ENCODE results near the gene BACH2. TPM values are rescaled to one million over a fixed set of nuclear protein-coding genes. Genes with fewer than 3 reads are reported as not detected.

The BACH2 gene
- total and polyA plus RNA-seq, 2 of the 4 experiments (the other 2 are of a cell fraction) = 1.3 to 1.4 TPM

- H3K4me1 ChIP-seq (ENCODE audit: control insufficient read depth, insufficient read depth, low read length) = no peaks in the 10 kb centered on the region
- 83% methylated on average over 1 of the region's 9 CpGs; no CpG with 5 or more reads in 1 of the 2 experiments for WGBS, 2 experiments (ENCODE audit: extremely low coverage in 2 of 2, insufficient read length in 1 of 2)
- no peak overlapping the region for H2AK5ac ChIP-seq (ENCODE audit: low read depth, low read length)
- H3K36me3 ChIP-seq (ENCODE audit: control insufficient read depth, insufficient read depth, low read length) = no peaks in the 10 kb centered on the region
- in situ Hi-C loops (cut with MboI; ENCODE audit: low sequenced_read_pairs) = no loop called here
- H4K8ac ChIP-seq (ENCODE audit: low read depth in 2 of 2, low read length in 2 of 2) = no peak overlapping the region
- ATAC-seq (ENCODE audit: low read depth) (no peak), DNase-seq (no peak)
- H3K4ac ChIP-seq (ENCODE audit: low read depth, low read length) = no peak overlapping the region
- H2AK9ac ChIP-seq (replicated peaks; ENCODE audit: low read depth, low read length, poor library complexity) = no peak overlapping the region
- H3K27me3 ChIP-seq (ENCODE audit: control insufficient read depth, insufficient read depth, low read length) = no peaks in the 10 kb centered on the region; the same call in 1 of the 2 replicates
- H3K18ac ChIP-seq (ENCODE audit: low read depth, low read length) = no peak overlapping the region
- no peak overlapping the region for H2BK120ac ChIP-seq (ENCODE audit: low read depth, low read length)
- H4K91ac ChIP-seq (ENCODE audit: insufficient read depth, low read depth, low read length) = no peak overlapping the region
- no peak overlapping the region for H2AFZ ChIP-seq (replicated peaks; ENCODE audit: low read length, poor library complexity)
- no peak overlapping the region for H3K27ac ChIP-seq (ENCODE audit: insufficient read depth, low read length)
- no peak overlapping the region for H3K56ac ChIP-seq (ENCODE audit: extremely low read depth, insufficient read depth, low read length)
- POLR2A ChIA-PET (ENCODE audit: unreplicated experiment) = no interaction called here
- H2BK20ac ChIP-seq (ENCODE audit: low read depth, low read length) = no peak overlapping the region
- no peak overlapping the region for H3K4me2 ChIP-seq (ENCODE audit: low read depth, low read length)
- no peak overlapping the region for H4K5ac ChIP-seq (ENCODE audit: low read depth, low read length)
- no peak overlapping the region for H2BK5ac ChIP-seq (ENCODE audit: low read depth, low read length, poor library complexity, severe bottlenecking)
- H3K23ac ChIP-seq (ENCODE audit: low read depth, low read length) = no peak overlapping the region
- no peaks in the 10 kb centered on the region for H4K20me1 ChIP-seq (ENCODE audit: insufficient read depth, low read length)
- dilution Hi-C loops (cut with HindIII; ENCODE audit: low sequenced_read_pairs, unreplicated experiment) = no loop called here
- TF ChIP-seq SMC3 (IDR thresholded peaks at IDR 0.05; ENCODE audit: low read depth, low read length) (no peak), MXI1 (IDR thresholded peaks at IDR 0.05; ENCODE audit: borderline replicate concordance, low read depth, low read length) (no peak), MAFK (IDR thresholded peaks at IDR 0.05; ENCODE audit: low read depth, low read length) (no peak), RCOR1 (IDR thresholded peaks at IDR 0.05; ENCODE audit: insufficient replicate concordance, low read length) (no peak), BHLHE40 (IDR thresholded peaks at IDR 0.05; ENCODE audit: low read depth, low read length) (no peak), RAD21 (IDR thresholded peaks at IDR 0.05; ENCODE audit: low read length) (no peak), NFE2L2 (IDR thresholded peaks at IDR 0.05; ENCODE audit: low read depth, low read length) (no peak), CHD1 (IDR thresholded peaks at IDR 0.05; ENCODE audit: low read depth, low read length) (no peak), POLR2A (IDR thresholded peaks at IDR 0.05; ENCODE audit: low read depth, low read length) (no peak), CTCF (conservative IDR thresholded peaks at IDR 0.05; ENCODE audit: low read depth, low read length) (no peak), MAZ (IDR thresholded peaks at IDR 0.05; ENCODE audit: borderline replicate concordance, low read depth, low read length) (no peak), FOS (IDR thresholded peaks at IDR 0.05; ENCODE audit: low read depth, low read length) (no peak), CEBPB (IDR thresholded peaks at IDR 0.05; ENCODE audit: low read depth, low read length) (no peak), RFX5 (IDR thresholded peaks at IDR 0.05; ENCODE audit: low read depth, low read length) (no peak)
- TF ChIP-seq, protein P1, sequence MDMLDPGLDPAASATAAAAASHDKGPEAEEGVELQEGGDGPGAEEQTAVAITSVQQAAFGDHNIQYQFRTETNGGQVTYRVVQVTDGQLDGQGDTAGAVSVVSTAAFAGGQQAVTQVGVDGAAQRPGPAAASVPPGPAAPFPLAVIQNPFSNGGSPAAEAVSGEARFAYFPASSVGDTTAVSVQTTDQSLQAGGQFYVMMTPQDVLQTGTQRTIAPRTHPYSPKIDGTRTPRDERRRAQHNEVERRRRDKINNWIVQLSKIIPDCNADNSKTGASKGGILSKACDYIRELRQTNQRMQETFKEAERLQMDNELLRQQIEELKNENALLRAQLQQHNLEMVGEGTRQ (IDR thresholded peaks at IDR 0.05; ENCODE audit: low read depth, low read length) = no peak
- TF ChIP-seq, protein P2, sequence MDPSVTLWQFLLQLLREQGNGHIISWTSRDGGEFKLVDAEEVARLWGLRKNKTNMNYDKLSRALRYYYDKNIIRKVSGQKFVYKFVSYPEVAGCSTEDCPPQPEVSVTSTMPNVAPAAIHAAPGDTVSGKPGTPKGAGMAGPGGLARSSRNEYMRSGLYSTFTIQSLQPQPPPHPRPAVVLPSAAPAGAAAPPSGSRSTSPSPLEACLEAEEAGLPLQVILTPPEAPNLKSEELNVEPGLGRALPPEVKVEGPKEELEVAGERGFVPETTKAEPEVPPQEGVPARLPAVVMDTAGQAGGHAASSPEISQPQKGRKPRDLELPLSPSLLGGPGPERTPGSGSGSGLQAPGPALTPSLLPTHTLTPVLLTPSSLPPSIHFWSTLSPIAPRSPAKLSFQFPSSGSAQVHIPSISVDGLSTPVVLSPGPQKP (IDR thresholded peaks at IDR 0.05; ENCODE audit: borderline replicate concordance, low read depth, low read length) = no peak
- no peaks in the 10 kb centered on the region for H3K9me1 ChIP-seq (ENCODE audit: insufficient read depth, low read length)
- intact Hi-C loops (cut with micrococcal nuclease) = no loop called here
- no peak overlapping the region for H3K4me3 ChIP-seq (ENCODE audit: insufficient read depth, low read depth, low read length)
- peaks cover 2% of the 10 kb centered on the region; the same call in 1 of the 2 replicates for H3K9me3 ChIP-seq (ENCODE audit: control insufficient read depth, insufficient read depth, low read length)
- no peak overlapping the region for H3K14ac ChIP-seq (replicated peaks; ENCODE audit: low read depth, low read length)
- no peak overlapping the region for H2BK15ac ChIP-seq (ENCODE audit: low read depth, low read length)
- CTCF ChIA-PET = no interaction called here
- no TSS peak for BruUV-seq (replicated peaks)
- H3K9ac ChIP-seq (ENCODE audit: low read depth, low read length) = no peak overlapping the region
- no peaks in the 10 kb centered on the region for H3K79me1 ChIP-seq (ENCODE audit: low read depth in 1 of 2, low read length in 2 of 2)
These were observed 22.1 kb downstream of the BACH2 start for GRCh38 chr6:90274451-90275030.
